OCI-M2 (cell line): ENCODE results near the gene EN2.

Source experiments
- DNase-seq: peaks from one replicate; lab custom pipeline; 2025; ENCODE audit not compliant: unreplicated experiment; lab: John Stamatoyannopoulos, UW

Gene EN2

GRCh38 chr7:155463114-155463811 lies 5.3 kb downstream of the EN2 start:
- no peak for DNase-seq

- no peak for DNase-seq
These were observed 6.3 kb downstream of the EN2 start for GRCh38 chr7:155464183-155464582.

- DNase-seq = no peak
These were observed 7.2 kb downstream of the EN2 start for GRCh38 chr7:155464948-155465739.

GRCh38 chr7:155465761-155466141 lies 7.8 kb downstream of the EN2 start:
- no peak for DNase-seq

GRCh38 chr7:155466142-155466813 lies 8.3 kb downstream of the EN2 start:
- DNase-seq = no peak

- DNase-seq = no peak
These were observed 9.1 kb downstream of the EN2 start for GRCh38 chr7:155466814-155467733.

- no peak for DNase-seq
These were observed 10.2 kb downstream of the EN2 start for GRCh38 chr7:155467846-155468784.

- DNase-seq = no peak
These were observed 10.8 kb downstream of the EN2 start for GRCh38 chr7:155468785-155469148.

- DNase-seq = no peak
These were observed 11.6 kb downstream of the EN2 start for GRCh38 chr7:155469311-155470185.

GRCh38 chr7:155470186-155470487 lies 12.2 kb downstream of the EN2 start:
- DNase-seq = no peak

- DNase-seq = no peak
These were observed 13.0 kb downstream of the EN2 start for GRCh38 chr7:155470686-155471638.

GRCh38 chr7:155471718-155472117 lies 13.8 kb downstream of the EN2 start:
- DNase-seq = no peak

GRCh38 chr7:155477476-155477875 lies 19.5 kb downstream of the EN2 start:
- DNase-seq = no peak

- no peak for DNase-seq
These were observed 23.8 kb downstream of the EN2 start for GRCh38 chr7:155481764-155482163.

- no peak for DNase-seq
These were observed 24.7 kb downstream of the EN2 start for GRCh38 chr7:155482511-155483183.

GRCh38 chr7:155483245-155483644 lies 25.3 kb downstream of the EN2 start:
- no peak for DNase-seq

- no peak for DNase-seq
These were observed 26.0 kb downstream of the EN2 start for GRCh38 chr7:155483868-155484325.
